ENCODE results near the gene IL33. TPM values are rescaled to one million over a fixed set of nuclear protein-coding genes. Genes with fewer than 3 reads are reported as not detected.
A peak's percentile ranks its signal among the peaks of the same experiment; 100 is the strongest.

IL33 gene
- total RNA-seq, 1 donor: under 0.01 TPM

GRCh38 chr9:6234014-6234413 lies 18.4 kb downstream of the IL33 start:
- no peak for DNase-seq (ENCODE audit: insufficient read length, low spot score, missing footprints)
- no peak overlapping the region for H3K4me3 ChIP-seq (ENCODE audit: insufficient read depth, low read length)
- H2AFZ ChIP-seq (ENCODE audit: low read length): no peak overlapping the region
- H3K27me3 ChIP-seq (ENCODE audit: insufficient read depth, low read length): peaks cover 10% of the 10 kb centered on the region
- no peak overlapping the region for H3K4me2 ChIP-seq (ENCODE audit: insufficient read depth, low read length)
- H4K20me1 ChIP-seq (ENCODE audit: insufficient read depth, low read length): no peaks in the 10 kb centered on the region
- no peak for TF ChIP-seq CTCF (IDR thresholded peaks at IDR 0.05; ENCODE audit: extremely low read depth, low read depth, low read length)
- no peaks in the 10 kb centered on the region for H3K9me3 ChIP-seq (ENCODE audit: low read depth, low read length)
- no peaks in the 10 kb centered on the region for H3K36me3 ChIP-seq (ENCODE audit: insufficient read depth, low read length)
- no peaks in the 10 kb centered on the region for H3K79me2 ChIP-seq (ENCODE audit: insufficient read depth, low read length)
- H3K4me1 ChIP-seq (ENCODE audit: insufficient read depth, low read length): peaks cover 6% of the 10 kb centered on the region
- H3K27ac ChIP-seq (ENCODE audit: low read depth, low read length): no peak overlapping the region

DNA sequence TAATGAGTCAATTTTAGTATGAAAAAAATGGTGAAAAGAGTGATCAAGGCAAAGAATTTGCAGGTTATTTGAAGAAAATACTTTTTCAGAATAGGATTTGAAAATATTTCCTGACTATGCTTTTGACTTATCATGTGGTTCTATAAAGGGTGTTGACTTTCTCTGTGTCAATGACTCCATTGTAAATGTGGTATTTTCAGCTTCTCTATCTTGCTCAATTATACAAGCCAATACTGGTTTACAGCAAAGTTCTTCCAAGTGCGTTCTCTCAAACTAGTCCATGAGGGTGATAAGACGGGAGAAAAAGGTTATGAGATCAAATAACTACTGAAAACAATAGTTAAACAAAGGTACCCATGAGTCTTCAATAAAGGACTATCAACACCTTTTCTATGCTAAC lies 21.7 kb downstream of the IL33 start:
- H3K4me2 ChIP-seq (ENCODE audit: insufficient read depth, low read length): no peak overlapping the region
- no peaks in the 10 kb centered on the region for H3K4me1 ChIP-seq (ENCODE audit: insufficient read depth, low read length)
- no peak overlapping the region for H3K4me3 ChIP-seq (ENCODE audit: insufficient read depth, low read length)
- no peak for TF ChIP-seq CTCF (IDR thresholded peaks at IDR 0.05; ENCODE audit: extremely low read depth, low read depth, low read length)
- H3K36me3 ChIP-seq (ENCODE audit: insufficient read depth, low read length): no peaks in the 10 kb centered on the region
- H3K9me3 ChIP-seq (ENCODE audit: low read depth, low read length): no peaks in the 10 kb centered on the region
- H4K20me1 ChIP-seq (ENCODE audit: insufficient read depth, low read length): no peaks in the 10 kb centered on the region
- no peaks in the 10 kb centered on the region for H3K79me2 ChIP-seq (ENCODE audit: insufficient read depth, low read length)
- H2AFZ ChIP-seq (ENCODE audit: low read length): no peak overlapping the region
- H3K27ac ChIP-seq (ENCODE audit: low read depth, low read length): no peak overlapping the region
- DNase-seq (ENCODE audit: insufficient read length, low spot score, missing footprints): no peak
- peaks cover 13% of the 10 kb centered on the region for H3K27me3 ChIP-seq (ENCODE audit: insufficient read depth, low read length)

GRCh38 chr9:6239048-6239461 lies 23.4 kb downstream of the IL33 start:
- Histone ChIP-seq H3K9me3 (ENCODE audit: low read depth, low read length) (no peaks in the 10 kb centered on the region), H3K36me3 (ENCODE audit: insufficient read depth, low read length) (no peaks in the 10 kb centered on the region), H3K4me1 (ENCODE audit: insufficient read depth, low read length) (peaks cover 2% of the 10 kb centered on the region), H3K27me3 (ENCODE audit: insufficient read depth, low read length) (peaks cover 16% of the 10 kb centered on the region), H4K20me1 (ENCODE audit: insufficient read depth, low read length) (no peaks in the 10 kb centered on the region), H2AFZ (ENCODE audit: low read length) (peak overlapping the region; percentile 43), H3K79me2 (ENCODE audit: insufficient read depth, low read length) (no peaks in the 10 kb centered on the region), H3K4me2 (ENCODE audit: insufficient read depth, low read length) (no peak overlapping the region), H3K27ac (ENCODE audit: low read depth, low read length) (no peak overlapping the region), H3K4me3 (ENCODE audit: insufficient read depth, low read length) (no peak overlapping the region)
- DNase-seq (ENCODE audit: insufficient read length, low spot score, missing footprints): no peak
- no peak for TF ChIP-seq CTCF (IDR thresholded peaks at IDR 0.05; ENCODE audit: extremely low read depth, low read depth, low read length)

DNA sequence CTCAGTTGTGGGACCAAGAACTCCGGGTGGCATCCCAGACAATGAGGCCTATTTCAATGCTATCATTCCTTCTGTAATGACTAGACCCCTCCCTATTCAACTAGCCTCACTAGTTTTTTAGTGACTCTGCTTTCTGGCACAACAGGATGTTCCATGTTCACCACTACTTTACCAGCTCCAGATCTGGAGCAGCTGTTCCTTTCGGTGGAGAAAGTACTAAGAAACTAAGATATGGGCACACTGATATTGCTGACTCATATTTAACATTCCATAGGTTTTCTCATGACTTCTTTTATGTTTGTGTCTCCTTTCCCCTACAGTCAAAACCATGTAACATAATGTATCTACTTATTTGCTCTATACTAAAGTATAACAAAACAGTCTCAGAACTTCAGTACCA lies 24.1 kb downstream of the IL33 start:
- Histone ChIP-seq H3K9me3 (ENCODE audit: low read depth, low read length) (no peaks in the 10 kb centered on the region), H3K4me3 (ENCODE audit: insufficient read depth, low read length) (no peak overlapping the region), H3K4me1 (ENCODE audit: insufficient read depth, low read length) (peaks cover 4% of the 10 kb centered on the region), H3K4me2 (ENCODE audit: insufficient read depth, low read length) (no peak overlapping the region), H2AFZ (ENCODE audit: low read length) (no peak overlapping the region), H3K27ac (ENCODE audit: low read depth, low read length) (no peak overlapping the region), H3K79me2 (ENCODE audit: insufficient read depth, low read length) (no peaks in the 10 kb centered on the region), H4K20me1 (ENCODE audit: insufficient read depth, low read length) (no peaks in the 10 kb centered on the region), H3K36me3 (ENCODE audit: insufficient read depth, low read length) (no peaks in the 10 kb centered on the region), H3K27me3 (ENCODE audit: insufficient read depth, low read length) (peaks cover 16% of the 10 kb centered on the region)
- DNase-seq (ENCODE audit: insufficient read length, low spot score, missing footprints): no peak
- no peak for TF ChIP-seq CTCF (IDR thresholded peaks at IDR 0.05; ENCODE audit: extremely low read depth, low read depth, low read length)
